ENCODE measurements around the gene EXOC4. TPM values are rescaled to one million over a fixed set of nuclear protein-coding genes. Genes with fewer than 3 reads are reported as not detected.

The EXOC4 gene
- polyA plus RNA-seq, 3 donors: 17.9 to 28.0 (median 22.3) TPM

GRCh38 chr7:133348250-133348649 is 95.4 kb downstream of the EXOC4 start:
- no peak overlapping the region for H3K27ac ChIP-seq (ENCODE audit: low read depth, low read length)
- 64 to 96% (median 95%) methylated on average over 5 of the region's 5 CpGs for WGBS, 3 donors

- WGBS, 3 donors: 93 to 97% (median 94%) methylated on average over 2 of the region's 2 CpGs
- H3K27ac ChIP-seq (ENCODE audit: low read depth, low read length): no peak overlapping the region
Measured at GRCh38 chr7:133349101-133349500, 96.2 kb downstream of the EXOC4 start.

GRCh38 chr7:133352430-133352829 is 99.6 kb downstream of the EXOC4 start:
- no peak overlapping the region for H3K27ac ChIP-seq (ENCODE audit: low read depth, low read length)
- 97 to 99% (median 97%) methylated on average over 2 of the region's 2 CpGs for WGBS, 3 donors

- WGBS, 3 donors: 84 to 94% (median 91%) methylated on average over 1 of the region's 1 CpG
- no peak overlapping the region for H3K27ac ChIP-seq (ENCODE audit: low read depth, low read length)
Measured at GRCh38 chr7:133353775-133354174, 100.9 kb downstream of the EXOC4 start.

GRCh38 chr7:133354546-133355324 is 101.9 kb downstream of the EXOC4 start:
- WGBS, 3 donors: 92 to 93% (median 92%) methylated on average over 5 of the region's 5 CpGs
- H3K27ac ChIP-seq (ENCODE audit: low read depth, low read length): no peak overlapping the region

GRCh38 chr7:133355325-133355708 is 102.4 kb downstream of the EXOC4 start:
- H3K27ac ChIP-seq (ENCODE audit: low read depth, low read length): no peak overlapping the region
- WGBS, 3 donors: 66 to 67% (median 67%) methylated on average over 3 of the region's 3 CpGs

GRCh38 chr7:133355822-133356221 is 102.9 kb downstream of the EXOC4 start:
- WGBS, 3 donors: 97 to 99% (median 98%) methylated on average over 3 of the region's 3 CpGs
- no peak overlapping the region for H3K27ac ChIP-seq (ENCODE audit: low read depth, low read length)

GRCh38 chr7:133358708-133359107 is 105.8 kb downstream of the EXOC4 start:
- no peak overlapping the region for H3K27ac ChIP-seq (ENCODE audit: low read depth, low read length)

GRCh38 chr7:133359449-133359848 is 106.6 kb downstream of the EXOC4 start:
- H3K27ac ChIP-seq (ENCODE audit: low read depth, low read length): no peak overlapping the region

More at GRCh38 chr7:133358708-133359107, 105.8 kb downstream of the EXOC4 start:
- WGBS, 3 donors: 56 to 85% (median 68%) methylated on average over 3 of the region's 3 CpGs

GRCh38 chr7:133360201-133360600 is 107.3 kb downstream of the EXOC4 start:
- no peak overlapping the region for H3K27ac ChIP-seq (ENCODE audit: low read depth, low read length)
- WGBS, 3 donors: 98% methylated on average over 2 of the region's 2 CpGs

- H3K27ac ChIP-seq (ENCODE audit: low read depth, low read length): no peak overlapping the region
Measured at GRCh38 chr7:133361806-133362205, 108.9 kb downstream of the EXOC4 start.

- H3K27ac ChIP-seq (ENCODE audit: low read depth, low read length): no peak overlapping the region
- 33 to 60% (median 55%) methylated on average over 4 of the region's 4 CpGs for WGBS, 3 donors
Measured at GRCh38 chr7:133364959-133365690, 112.2 kb downstream of the EXOC4 start.

- 18 to 60% (median 37%) methylated on average over 3 of the region's 3 CpGs for WGBS, 3 donors
Measured at GRCh38 chr7:133365917-133366316, 113.0 kb downstream of the EXOC4 start.

GRCh38 chr7:133367561-133367960 is 114.7 kb downstream of the EXOC4 start:
- no peak overlapping the region for H3K27ac ChIP-seq (ENCODE audit: low read depth, low read length)
- 70 to 91% (median 72%) methylated on average over 3 of the region's 3 CpGs for WGBS, 3 donors

More at GRCh38 chr7:133365917-133366316, 113.0 kb downstream of the EXOC4 start:
- H3K27ac ChIP-seq (ENCODE audit: low read depth, low read length): no peak overlapping the region

- no peak overlapping the region for H3K27ac ChIP-seq (ENCODE audit: low read depth, low read length)
- 78 to 89% (median 84%) methylated on average over 3 of the region's 3 CpGs for WGBS, 3 donors
Measured at GRCh38 chr7:133369130-133369529, 116.3 kb downstream of the EXOC4 start.

GRCh38 chr7:133371616-133372015 is 118.7 kb downstream of the EXOC4 start:
- 97 to 99% (median 98%) methylated on average over 4 of the region's 4 CpGs for WGBS, 3 donors
- H3K27ac ChIP-seq (ENCODE audit: low read depth, low read length): no peak overlapping the region

- no peak overlapping the region for H3K27ac ChIP-seq (ENCODE audit: low read depth, low read length)
- WGBS, 3 donors: 67 to 93% (median 88%) methylated on average over 1 of the region's 1 CpG
Measured at GRCh38 chr7:133372337-133372736, 119.5 kb downstream of the EXOC4 start.

GRCh38 chr7:133376514-133376913 is 123.6 kb downstream of the EXOC4 start:
- WGBS, 3 donors: 47 to 90% (median 84%) methylated on average over 1 of the region's 1 CpG
- H3K27ac ChIP-seq (ENCODE audit: low read depth, low read length): no peak overlapping the region

- 97 to 100% (median 100%) methylated on average over 1 of the region's 1 CpG for WGBS, 3 donors
- no peak overlapping the region for H3K27ac ChIP-seq (ENCODE audit: low read depth, low read length)
Measured at GRCh38 chr7:133381965-133382364, 129.1 kb downstream of the EXOC4 start.
